ENCODE results near the gene ODF2L.

The ODF2L gene

DNA sequence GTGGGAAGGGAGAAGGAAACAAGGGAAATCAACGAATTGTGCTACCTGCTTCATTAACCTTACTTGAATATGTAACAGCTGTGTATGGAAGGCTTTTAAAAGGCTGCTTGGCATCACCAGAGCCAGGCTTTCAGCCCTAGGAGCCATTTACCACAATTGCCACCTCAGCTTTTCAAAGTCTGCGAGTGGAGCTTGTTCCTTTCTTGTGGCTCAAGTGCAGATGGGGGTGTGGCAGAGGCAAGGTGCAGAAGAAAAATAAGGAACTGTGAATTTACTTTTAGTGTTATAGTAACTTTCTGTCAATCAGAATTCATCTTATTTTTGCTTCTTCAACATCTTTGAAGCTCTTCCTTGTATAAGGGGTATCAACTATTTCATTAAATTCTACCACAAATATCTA lies 45.5 kb upstream of the ODF2L start:
- no peaks in the 10 kb centered on the region for H3K27me3 ChIP-seq (ENCODE audit: insufficient read depth, poor library complexity, severe bottlenecking)
- no peak overlapping the region for H3K27ac ChIP-seq (replicated peaks)
- peak in 1 of 2 experiments; percentile 17 for DNase-seq (ENCODE audit: low read depth in 1 of 2, low spot score in 1 of 2)
- TF ChIP-seq GABPA (IDR thresholded peaks at IDR 0.05; ENCODE audit: low read depth) (no peak), CTCF (IDR thresholded peaks at IDR 0.05; ENCODE audit: insufficient read depth, low read length) (no peak), SPI1 (IDR thresholded peaks at IDR 0.05; ENCODE audit: borderline replicate concordance, low read depth) (peak; percentile 65; the same call in 1 of the 2 replicates), POLR2AphosphoS5 (IDR thresholded peaks at IDR 0.05; ENCODE audit: low read depth) (no peak)
- TF ChIP-seq, protein P1, sequence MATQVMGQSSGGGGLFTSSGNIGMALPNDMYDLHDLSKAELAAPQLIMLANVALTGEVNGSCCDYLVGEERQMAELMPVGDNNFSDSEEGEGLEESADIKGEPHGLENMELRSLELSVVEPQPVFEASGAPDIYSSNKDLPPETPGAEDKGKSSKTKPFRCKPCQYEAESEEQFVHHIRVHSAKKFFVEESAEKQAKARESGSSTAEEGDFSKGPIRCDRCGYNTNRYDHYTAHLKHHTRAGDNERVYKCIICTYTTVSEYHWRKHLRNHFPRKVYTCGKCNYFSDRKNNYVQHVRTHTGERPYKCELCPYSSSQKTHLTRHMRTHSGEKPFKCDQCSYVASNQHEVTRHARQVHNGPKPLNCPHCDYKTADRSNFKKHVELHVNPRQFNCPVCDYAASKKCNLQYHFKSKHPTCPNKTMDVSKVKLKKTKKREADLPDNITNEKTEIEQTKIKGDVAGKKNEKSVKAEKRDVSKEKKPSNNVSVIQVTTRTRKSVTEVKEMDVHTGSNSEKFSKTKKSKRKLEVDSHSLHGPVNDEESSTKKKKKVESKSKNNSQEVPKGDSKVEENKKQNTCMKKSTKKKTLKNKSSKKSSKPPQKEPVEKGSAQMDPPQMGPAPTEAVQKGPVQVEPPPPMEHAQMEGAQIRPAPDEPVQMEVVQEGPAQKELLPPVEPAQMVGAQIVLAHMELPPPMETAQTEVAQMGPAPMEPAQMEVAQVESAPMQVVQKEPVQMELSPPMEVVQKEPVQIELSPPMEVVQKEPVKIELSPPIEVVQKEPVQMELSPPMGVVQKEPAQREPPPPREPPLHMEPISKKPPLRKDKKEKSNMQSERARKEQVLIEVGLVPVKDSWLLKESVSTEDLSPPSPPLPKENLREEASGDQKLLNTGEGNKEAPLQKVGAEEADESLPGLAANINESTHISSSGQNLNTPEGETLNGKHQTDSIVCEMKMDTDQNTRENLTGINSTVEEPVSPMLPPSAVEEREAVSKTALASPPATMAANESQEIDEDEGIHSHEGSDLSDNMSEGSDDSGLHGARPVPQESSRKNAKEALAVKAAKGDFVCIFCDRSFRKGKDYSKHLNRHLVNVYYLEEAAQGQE (IDR thresholded peaks at IDR 0.05; ENCODE audit: insufficient replicate concordance, low read depth): no peak
- H3K4me3 ChIP-seq (replicated peaks; ENCODE audit: insufficient read depth, low read length): no peak overlapping the region

DNA sequence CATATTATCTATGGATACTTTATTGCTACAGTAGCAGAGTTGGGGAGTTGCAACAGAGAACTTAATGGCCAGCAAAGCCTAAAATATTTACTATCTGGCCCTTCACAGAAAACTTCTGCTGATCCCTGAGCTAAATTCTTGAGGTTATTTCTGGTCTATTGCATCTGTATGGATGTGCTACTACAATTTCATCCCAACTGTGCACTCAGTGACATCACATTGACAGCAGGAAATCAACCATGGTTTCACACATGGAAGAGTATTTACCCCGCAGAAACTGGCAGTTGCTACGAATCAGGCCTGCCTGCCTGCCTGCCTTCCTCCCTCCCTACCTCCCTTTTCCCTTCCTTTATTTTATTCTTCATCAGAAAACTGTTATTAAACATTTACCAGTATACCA lies 39.9 kb upstream of the ODF2L start:
- H3K27me3 ChIP-seq (ENCODE audit: insufficient read depth, poor library complexity, severe bottlenecking): no peaks in the 10 kb centered on the region
- DNase-seq (ENCODE audit: low read depth in 1 of 2, low spot score in 1 of 2): no peak

GRCh38 chr1:86435327-86435726 lies 39.2 kb upstream of the ODF2L start:
- DNase-seq (ENCODE audit: low read depth in 1 of 2, low spot score in 1 of 2): no peak
- Histone ChIP-seq H3K27ac (replicated peaks) (no peak overlapping the region), H3K4me3 (replicated peaks; ENCODE audit: insufficient read depth, low read length) (no peak overlapping the region), H3K27me3 (ENCODE audit: insufficient read depth, poor library complexity, severe bottlenecking) (no peaks in the 10 kb centered on the region)
- TF ChIP-seq SPI1 (IDR thresholded peaks at IDR 0.05; ENCODE audit: borderline replicate concordance, low read depth) (no peak), POLR2AphosphoS5 (IDR thresholded peaks at IDR 0.05; ENCODE audit: low read depth) (no peak), GABPA (IDR thresholded peaks at IDR 0.05; ENCODE audit: low read depth) (no peak), CTCF (IDR thresholded peaks at IDR 0.05; ENCODE audit: insufficient read depth, low read length) (no peak)
- TF ChIP-seq, protein P1 (IDR thresholded peaks at IDR 0.05; ENCODE audit: insufficient replicate concordance, low read depth): no peak

More for the DNA sequence above, 39.9 kb upstream of the ODF2L start:
- TF ChIP-seq POLR2AphosphoS5 (IDR thresholded peaks at IDR 0.05; ENCODE audit: low read depth) (no peak), CTCF (IDR thresholded peaks at IDR 0.05; ENCODE audit: insufficient read depth, low read length) (no peak), GABPA (IDR thresholded peaks at IDR 0.05; ENCODE audit: low read depth) (no peak), SPI1 (IDR thresholded peaks at IDR 0.05; ENCODE audit: borderline replicate concordance, low read depth) (no peak)
- TF ChIP-seq, protein P1 (IDR thresholded peaks at IDR 0.05; ENCODE audit: insufficient replicate concordance, low read depth): no peak
- Histone ChIP-seq H3K27ac (replicated peaks) (no peak overlapping the region), H3K4me3 (replicated peaks; ENCODE audit: insufficient read depth, low read length) (no peak overlapping the region)

All from HL-60 (cell line).